OCI-LY1 (cell line): ENCODE results near the gene ARL5C.
A peak's percentile ranks its signal among the peaks of the same experiment; 100 is the strongest.

Source experiments
- H2AFZ ChIP-seq: fragments of 200-600 bp; sonication (generic), shearing (Covaris generic); 2 replicates; pipeline ENCODE4 v1.6.0; 2014; ENCODE audit warnings: antibody characterized with exemption, mild to moderate bottlenecking, low read length
- H3F3A ChIP-seq: fragments of 200-600 bp; sonication (generic), shearing (Covaris generic); 2 replicates; pipeline ENCODE4 v1.6.0; 2014; ENCODE audit warnings: mild to moderate bottlenecking, antibody characterized with exemption, low read length, moderate library complexity; ENCODE audit not compliant: insufficient read depth
- H3K27ac ChIP-seq: fragments of 200-600 bp; sonication (generic); 2 replicates; pipeline ENCODE4 v1.5.1; 2014; ENCODE audit warnings: low read length, mixed run types, mild to moderate bottlenecking, low read depth; ENCODE audit not compliant: poor library complexity, severe bottlenecking
- H3K27me3 ChIP-seq: fragments of 200-600 bp; sonication (generic); 2 replicates; pipeline ENCODE4 v1.6.0; 2014; ENCODE audit warnings: antibody characterized with exemption, mild to moderate bottlenecking, low read length, moderate library complexity; ENCODE audit not compliant: insufficient read depth
- H3K36me3 ChIP-seq: fragments of 200-600 bp; sonication (generic); 2 replicates; pipeline ENCODE4 v1.6.1; 2014; ENCODE audit warnings: mild to moderate bottlenecking, antibody characterized with exemption, low read length, moderate library complexity, mixed read lengths; ENCODE audit not compliant: insufficient read depth
- H3K4me1 ChIP-seq: fragments of 200-600 bp; sonication (generic); 2 replicates; pipeline ENCODE4 v1.5.1; 2014; ENCODE audit warnings: mild to moderate bottlenecking, low read length, moderate library complexity; ENCODE audit not compliant: insufficient read depth, severe bottlenecking
- H3K4me2 ChIP-seq: fragments of 200-600 bp; sonication (generic), shearing (Covaris generic); 2 replicates; pipeline ENCODE4 v1.6.1; 2014; ENCODE audit warnings: low read length
- H3K4me3 ChIP-seq: fragments of 200-600 bp; sonication (generic); 2 replicates; pipeline ENCODE4 v1.5.1; 2014; ENCODE audit warnings: low read length, low read depth, mild to moderate bottlenecking, mixed read lengths; ENCODE audit not compliant: poor library complexity, severe bottlenecking
- H3K79me2 ChIP-seq: fragments of 200-600 bp; shearing (Covaris generic); 2 replicates; pipeline ENCODE4 v1.6.1; 2016; ENCODE audit warnings: mixed run types, low read length, mixed read lengths; ENCODE audit not compliant: insufficient read depth
- H3K9ac ChIP-seq: fragments of 200-600 bp; sonication (generic), shearing (Covaris generic); 2 replicates; pipeline ENCODE4 v1.6.1; 2014; ENCODE audit warnings: mild to moderate bottlenecking, low read length, mixed read lengths
- H3K9me2 ChIP-seq: fragments of 200-600 bp; sonication (generic), shearing (Covaris generic); 2 replicates; pipeline ENCODE4 v1.6.1; 2014; ENCODE audit warnings: low read depth, mild to moderate bottlenecking, low read length, mixed read lengths
- H3K9me3 ChIP-seq: fragments of 200-600 bp; shearing (Covaris generic); 2 replicates; pipeline ENCODE4 v1.6.1; 2014; ENCODE audit warnings: low read length, mixed read lengths
- H4K20me1 ChIP-seq: fragments of 200-600 bp; sonication (generic), shearing (Covaris generic); 2 replicates; pipeline ENCODE4 v1.6.0; 2016; ENCODE audit warnings: mild to moderate bottlenecking, low read length; ENCODE audit not compliant: insufficient read depth
- EZH2 ChIP-seq: fragments of 200-600 bp; sonication (generic), shearing (Covaris generic); IDR thresholded peaks from 2 replicates; pipeline ENCODE4 v1.8.0; 2017; ENCODE audit warnings: borderline replicate concordance, mixed run types, mild to moderate bottlenecking, antibody characterized with exemption, low read length, moderate library complexity, mixed read lengths
- TF ChIP-seq, protein P1 (sequence below): fragments of 200-600 bp; sonication (generic), shearing (Covaris generic); IDR thresholded peaks from 2 replicates; pipeline ENCODE4 v1.5.1; 2017; ENCODE audit warnings: mild to moderate bottlenecking, antibody characterized with exemption, low read length, moderate library complexity, mixed read lengths

ARL5C gene

DNA sequence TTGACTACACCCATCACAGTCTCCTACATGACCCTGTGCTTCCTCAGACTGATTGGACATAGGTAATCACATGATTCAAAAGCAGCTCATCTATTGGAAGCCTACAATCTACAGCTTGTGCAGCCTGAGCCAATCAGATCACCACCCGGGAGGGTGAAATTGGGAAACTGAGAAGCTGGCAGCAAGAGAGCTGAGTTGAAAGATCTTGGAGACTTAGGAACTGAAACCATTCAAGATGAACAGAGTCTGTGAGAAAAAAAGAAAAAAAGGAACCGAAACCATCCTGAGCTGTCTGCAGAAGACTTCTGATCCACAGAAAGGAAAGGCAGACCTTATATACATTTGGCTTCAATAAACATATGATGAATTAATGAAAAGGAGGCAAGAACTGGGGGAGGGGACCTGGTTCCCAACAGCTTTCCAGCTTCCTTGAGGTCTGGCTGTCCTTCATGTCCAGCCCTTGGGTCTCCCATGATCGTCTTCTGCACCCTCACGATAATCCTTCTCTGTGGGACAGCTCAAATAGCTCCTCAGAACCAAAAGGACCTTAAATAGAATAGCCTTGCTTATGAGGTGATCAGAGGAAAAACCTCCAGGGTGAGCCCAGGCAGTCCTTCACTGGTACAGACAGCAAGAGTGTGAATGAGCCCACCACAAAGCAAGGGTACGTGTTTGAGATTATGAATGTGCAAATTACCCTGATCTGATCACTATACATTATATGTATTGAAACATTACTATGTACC lies 47.1 kb downstream of the ARL5C start:
- H3K27ac ChIP-seq = no peak overlapping the region
- no peaks in the 10 kb centered on the region for H3K9me3 ChIP-seq
- H3K4me1 ChIP-seq = peaks cover 10% of the 10 kb centered on the region
- no peaks in the 10 kb centered on the region for H3F3A ChIP-seq
- peak overlapping the region; percentile 3; the same call in 1 of the 2 replicates for H3K4me2 ChIP-seq
- H3K36me3 ChIP-seq = no peaks in the 10 kb centered on the region
- H3K79me2 ChIP-seq = no peaks in the 10 kb centered on the region
- H3K27me3 ChIP-seq = no peaks in the 10 kb centered on the region
- H3K9ac ChIP-seq = no peak overlapping the region
- H4K20me1 ChIP-seq = no peaks in the 10 kb centered on the region
- no peaks in the 10 kb centered on the region for H3K9me2 ChIP-seq
- no peak overlapping the region for H3K4me3 ChIP-seq
- TF ChIP-seq, protein P1, sequence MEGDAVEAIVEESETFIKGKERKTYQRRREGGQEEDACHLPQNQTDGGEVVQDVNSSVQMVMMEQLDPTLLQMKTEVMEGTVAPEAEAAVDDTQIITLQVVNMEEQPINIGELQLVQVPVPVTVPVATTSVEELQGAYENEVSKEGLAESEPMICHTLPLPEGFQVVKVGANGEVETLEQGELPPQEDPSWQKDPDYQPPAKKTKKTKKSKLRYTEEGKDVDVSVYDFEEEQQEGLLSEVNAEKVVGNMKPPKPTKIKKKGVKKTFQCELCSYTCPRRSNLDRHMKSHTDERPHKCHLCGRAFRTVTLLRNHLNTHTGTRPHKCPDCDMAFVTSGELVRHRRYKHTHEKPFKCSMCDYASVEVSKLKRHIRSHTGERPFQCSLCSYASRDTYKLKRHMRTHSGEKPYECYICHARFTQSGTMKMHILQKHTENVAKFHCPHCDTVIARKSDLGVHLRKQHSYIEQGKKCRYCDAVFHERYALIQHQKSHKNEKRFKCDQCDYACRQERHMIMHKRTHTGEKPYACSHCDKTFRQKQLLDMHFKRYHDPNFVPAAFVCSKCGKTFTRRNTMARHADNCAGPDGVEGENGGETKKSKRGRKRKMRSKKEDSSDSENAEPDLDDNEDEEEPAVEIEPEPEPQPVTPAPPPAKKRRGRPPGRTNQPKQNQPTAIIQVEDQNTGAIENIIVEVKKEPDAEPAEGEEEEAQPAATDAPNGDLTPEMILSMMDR = no peak
- TF ChIP-seq EZH2 = no peak
- H2AFZ ChIP-seq = no peak overlapping the region

DNA sequence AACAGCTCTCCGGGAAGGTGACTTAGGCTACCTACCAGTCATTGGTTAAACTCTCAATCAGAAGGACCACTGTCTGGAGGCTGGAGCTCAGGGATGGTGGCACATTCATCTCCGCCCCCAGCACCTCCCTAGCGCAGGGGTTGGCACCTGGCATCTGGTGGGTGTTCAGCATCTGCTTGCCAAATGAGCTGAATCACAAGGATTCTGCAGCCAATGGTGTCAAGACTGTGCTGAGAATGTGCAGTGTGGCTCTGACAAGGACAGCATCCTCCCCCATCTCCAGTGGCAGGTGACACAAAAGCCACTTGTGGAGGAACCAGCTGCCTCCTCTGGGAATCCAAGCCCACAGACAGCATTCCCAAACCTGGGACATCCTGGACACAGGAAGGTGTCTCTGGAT lies 49.7 kb downstream of the ARL5C start:
- H2AFZ ChIP-seq = no peak overlapping the region
- H3K79me2 ChIP-seq = no peaks in the 10 kb centered on the region
- no peaks in the 10 kb centered on the region for H3K36me3 ChIP-seq
- no peaks in the 10 kb centered on the region for H4K20me1 ChIP-seq
- no peak overlapping the region for H3K4me3 ChIP-seq
- no peaks in the 10 kb centered on the region for H3K9me2 ChIP-seq
- peaks cover 10% of the 10 kb centered on the region for H3K4me1 ChIP-seq
- TF ChIP-seq, protein P1 = no peak
- no peak for TF ChIP-seq EZH2
- no peak overlapping the region for H3K9ac ChIP-seq
- H3K4me2 ChIP-seq = no peak overlapping the region
- no peak overlapping the region for H3K27ac ChIP-seq
- no peaks in the 10 kb centered on the region for H3F3A ChIP-seq
- H3K27me3 ChIP-seq = peaks cover 4% of the 10 kb centered on the region; the same call in 1 of the 2 replicates
- no peaks in the 10 kb centered on the region for H3K9me3 ChIP-seq

DNA sequence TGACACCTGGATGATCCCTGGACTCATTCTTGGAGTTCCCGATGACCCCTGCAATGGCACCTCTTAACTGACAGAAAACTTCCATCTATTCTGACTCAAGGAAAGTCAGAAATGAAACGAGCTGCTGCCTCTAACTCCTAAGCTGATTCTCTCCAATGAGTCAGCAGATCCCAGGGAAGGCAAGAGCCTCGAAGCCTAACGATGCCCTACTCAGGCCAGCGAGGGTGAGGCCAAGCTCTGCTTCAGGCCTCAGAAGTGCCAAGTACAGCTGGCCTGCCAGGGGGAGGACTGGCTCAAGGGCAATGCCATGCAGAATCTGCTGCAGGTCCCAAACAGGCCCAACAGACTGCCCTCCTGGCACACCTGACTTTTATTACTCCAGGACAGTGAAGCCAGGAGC lies 50.8 kb downstream of the ARL5C start:
- Histone ChIP-seq H3K4me1 (peaks cover 10% of the 10 kb centered on the region), H2AFZ (no peak overlapping the region), H3F3A (no peaks in the 10 kb centered on the region), H4K20me1 (no peaks in the 10 kb centered on the region), H3K27me3 (peaks cover 4% of the 10 kb centered on the region; the same call in 1 of the 2 replicates), H3K4me2 (no peak overlapping the region), H3K9me3 (no peaks in the 10 kb centered on the region), H3K27ac (no peak overlapping the region), H3K9me2 (no peaks in the 10 kb centered on the region), H3K4me3 (no peak overlapping the region), H3K9ac (no peak overlapping the region), H3K36me3 (no peaks in the 10 kb centered on the region), H3K79me2 (no peaks in the 10 kb centered on the region)
- TF ChIP-seq, protein P1 = no peak
- TF ChIP-seq EZH2 = no peak
